Measurements from ENCODE around the gene TXNDC12.
"Not testable (repeated sequence)": the region's sequence is repeated elsewhere in the genome, so short reads cannot be mapped to it uniquely, and the experiment has no call there.

The TXNDC12 gene
- total RNA-seq: 5.3 to 7.9 (median 5.4) reads per million in 4 experiments

- peak; percentile 56 for DNase-seq
Observed at GRCh38 chr1:52055066-52055865, at the start of gene TXNDC12. Gene TXNDC12 (minus strand): TSS chr1:52055191. CDS start chr1:52055096, 95 bp downstream.

GRCh38 chr1:52102336-52103013, 47.5 kb upstream of the TXNDC12 start:
- DNase-seq: no peak

GRCh38 chr1:52098139-52098871, 43.3 kb upstream of the TXNDC12 start:
- no peak for DNase-seq

- no peak for DNase-seq
Observed at GRCh38 chr1:52096216-52096615, 41.2 kb upstream of the TXNDC12 start.

GRCh38 chr1:52094300-52094699, 39.3 kb upstream of the TXNDC12 start:
- not testable (repeated sequence) for DNase-seq

- not testable (repeated sequence) for DNase-seq
Observed at GRCh38 chr1:52087892-52088291, 32.9 kb upstream of the TXNDC12 start.

GRCh38 chr1:52080014-52080415, 25.0 kb upstream of the TXNDC12 start:
- no peak for DNase-seq

- DNase-seq: not testable (repeated sequence)
Observed at GRCh38 chr1:52077277-52077676, 22.3 kb upstream of the TXNDC12 start.

- no peak for DNase-seq
Observed at GRCh38 chr1:52072291-52072690, 17.3 kb upstream of the TXNDC12 start.

- DNase-seq: no peak
Observed at GRCh38 chr1:52070704-52071103, 15.7 kb upstream of the TXNDC12 start.

GRCh38 chr1:52063192-52063591, 8.2 kb upstream of the TXNDC12 start:
- no peak for DNase-seq

- no peak for DNase-seq
Observed at GRCh38 chr1:52060822-52061221, 5.8 kb upstream of the TXNDC12 start.

GRCh38 chr1:52059888-52060287, 4.9 kb upstream of the TXNDC12 start:
- no peak for DNase-seq

- no peak for DNase-seq
Observed at GRCh38 chr1:52059321-52059720, 4.3 kb upstream of the TXNDC12 start.

GRCh38 chr1:52057876-52058415, 3.0 kb upstream of the TXNDC12 start:
- no peak for DNase-seq

GRCh38 chr1:52057255-52057654, 2.3 kb upstream of the TXNDC12 start:
- no peak for DNase-seq

GRCh38 chr1:52056937-52057231, 1.9 kb upstream of the TXNDC12 start:
- DNase-seq: no peak

GRCh38 chr1:52056163-52056936, 1.4 kb upstream of the TXNDC12 start, which contains the start of gene BTF3L4:
Gene BTF3L4 (plus strand): TSS chr1:52056295. CDS start chr1:52059848, 3,553 bp downstream.
- DNase-seq: peak; percentile 84

- DNase-seq: no peak
Observed at GRCh38 chr1:52055866-52056162, 823 bp upstream of the TXNDC12 start.

GRCh38 chr1:52054496-52055065, 410 bp downstream of the TXNDC12 start:
- DNase-seq: no peak

GRCh38 chr1:52053862-52054261, 1.1 kb downstream of the TXNDC12 start:
- no peak for DNase-seq

GRCh38 chr1:52049337-52049736, 5.7 kb downstream of the TXNDC12 start:
- DNase-seq: not testable (repeated sequence)

Measured in effector CD8-positive, alpha-beta T cell (primary cell).